ENCODE measurements around the gene CALHM6.
A peak's percentile ranks its signal among the peaks of the same experiment; 100 is the strongest.
"Not testable (repeated sequence)": the region's sequence is repeated elsewhere in the genome, so short reads cannot be mapped to it uniquely, and the experiment has no call there.

CALHM6 gene

GRCh38 chr6:116483616-116484015 is 22.4 kb downstream of the CALHM6 start:
- no peak for DNase-seq

GRCh38 chr6:116485559-116486184 is 24.5 kb downstream of the CALHM6 start:
- DNase-seq, result no peak

- DNase-seq, result no peak
Measured at GRCh38 chr6:116491610-116492330, 30.6 kb downstream of the CALHM6 start.

- no peak for DNase-seq
Measured at GRCh38 chr6:116492331-116493067, 31.3 kb downstream of the CALHM6 start.

- DNase-seq, result not testable (repeated sequence)
Measured at GRCh38 chr6:116495161-116495560, 34.0 kb downstream of the CALHM6 start.

GRCh38 chr6:116497113-116497676 is 36.0 kb downstream of the CALHM6 start:
- no peak for DNase-seq

GRCh38 chr6:116500969-116501433 is 39.8 kb downstream of the CALHM6 start:
- DNase-seq, result no peak

GRCh38 chr6:116507324-116507723 is 46.1 kb downstream of the CALHM6 start:
- DNase-seq, result no peak

GRCh38 chr6:116508527-116508926 is 47.4 kb downstream of the CALHM6 start:
- no peak for DNase-seq

- peak; percentile 38 for DNase-seq
Measured at GRCh38 chr6:116511424-116512110, 50.4 kb downstream of the CALHM6 start, which contains the start of gene CALHM5. Gene CALHM5 (plus strand): TSS chr6:116511639. CDS start chr6:116511697, 58 bp downstream.

GRCh38 chr6:116512111-116512559 is 51.0 kb downstream of the CALHM6 start:
- DNase-seq, result no peak

- no peak for DNase-seq
Measured at GRCh38 chr6:116512734-116513133, 51.6 kb downstream of the CALHM6 start.
